Measurements from ENCODE around the gene SYNGR3. TPM values are rescaled to one million over a fixed set of nuclear protein-coding genes. Genes with fewer than 3 reads are reported as not detected.
A peak's percentile ranks its signal among the peaks of the same experiment; 100 is the strongest.
"Not testable (repeated sequence)": the region's sequence is repeated elsewhere in the genome, so short reads cannot be mapped to it uniquely, and the experiment has no call there.

Gene SYNGR3, protein sequence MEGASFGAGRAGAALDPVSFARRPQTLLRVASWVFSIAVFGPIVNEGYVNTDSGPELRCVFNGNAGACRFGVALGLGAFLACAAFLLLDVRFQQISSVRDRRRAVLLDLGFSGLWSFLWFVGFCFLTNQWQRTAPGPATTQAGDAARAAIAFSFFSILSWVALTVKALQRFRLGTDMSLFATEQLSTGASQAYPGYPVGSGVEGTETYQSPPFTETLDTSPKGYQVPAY
- 1 to 10 TPM in 4 of 12 donors, under 1 TPM in 6, not detected in 2; 0.25 to 1.5 (median 0.86) TPM for polyA plus RNA-seq (ENCODE audit: insufficient read length in 12 of 12)
- long read RNA-seq, donor 1, partial matches to known transcripts = 0 of 4 reads
- long read RNA-seq, donor 1, other reads (novel, unspliced or antisense) = 0 of 4 reads
- long read RNA-seq, donor 2 = 0 reads
- long read RNA-seq, donor 3 = 0 reads
- long read RNA-seq, donor 4 = 0 reads
- long read RNA-seq, donor 5 = 0 reads
- long read RNA-seq, donor 6, partial matches to known transcripts = 0 of 1 reads
- long read RNA-seq, donor 6, other reads (novel, unspliced or antisense) = 0 of 1 reads
- long read RNA-seq, donor 7 = 0 reads
- long read RNA-seq, donor 8, partial matches to known transcripts = 0 of 1 reads
- long read RNA-seq, donor 8, other reads (novel, unspliced or antisense) = 0 of 1 reads
- long read RNA-seq, donor 9, partial matches to known transcripts = 0 of 2 reads
- long read RNA-seq, donor 9, other reads (novel, unspliced or antisense) = 0 of 2 reads
- long read RNA-seq, donor 10, partial matches to known transcripts = 0 of 1 reads
- long read RNA-seq, donor 10, other reads (novel, unspliced or antisense) = 0 of 1 reads
- long read RNA-seq, donor 11, partial matches to known transcripts = 0 of 1 reads
- long read RNA-seq, donor 11, other reads (novel, unspliced or antisense) = 0 of 1 reads

DNA sequence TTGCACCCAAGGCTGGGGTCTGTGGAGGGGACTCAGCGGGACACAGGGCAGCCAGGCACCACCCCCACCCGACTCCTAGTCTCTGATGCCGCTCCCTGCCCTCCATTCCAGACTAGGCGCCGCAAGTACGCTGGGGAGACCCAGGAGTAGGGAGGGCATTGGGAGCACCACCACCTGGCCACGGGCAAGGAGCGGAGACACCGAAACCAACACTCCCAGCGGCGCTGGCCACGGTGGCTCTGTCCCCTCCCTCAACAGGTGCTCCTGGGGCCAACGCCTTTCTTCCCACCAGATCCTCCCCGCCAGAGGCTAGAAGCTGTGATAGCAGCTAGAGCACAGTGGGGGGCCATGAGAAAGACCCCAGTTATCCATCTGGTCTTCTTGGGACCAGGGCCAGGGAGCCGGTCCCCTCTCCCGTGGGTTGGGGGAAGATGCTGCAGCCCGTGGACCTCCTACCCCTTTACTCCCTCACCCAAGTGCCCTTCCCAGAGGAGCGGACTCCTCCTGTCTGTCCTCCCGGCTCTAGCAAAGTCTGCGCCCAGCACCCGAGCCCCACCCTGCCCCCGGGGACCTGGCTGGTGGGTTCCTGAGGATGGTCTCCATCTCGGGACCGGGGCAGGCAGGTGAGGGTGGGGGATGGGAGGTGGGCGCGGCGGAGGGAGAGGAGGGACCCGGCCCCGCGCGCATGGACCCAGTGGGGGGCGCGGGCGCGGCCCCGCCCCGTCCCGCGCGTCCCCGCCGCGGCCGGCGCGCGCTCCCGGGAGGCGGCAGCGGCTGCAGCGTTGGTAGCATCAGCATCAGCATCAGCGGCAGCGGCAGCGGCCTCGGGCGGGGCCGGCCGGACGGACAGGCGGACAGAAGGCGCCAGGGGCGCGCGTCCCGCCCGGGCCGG, at the start of gene SYNGR3:
Gene SYNGR3 (plus strand): TSS at position 762 of the 892 bp plus-strand sequence. CDS start 133 bp downstream, outside the sequence.
- no peak for DNase-seq

DNA sequence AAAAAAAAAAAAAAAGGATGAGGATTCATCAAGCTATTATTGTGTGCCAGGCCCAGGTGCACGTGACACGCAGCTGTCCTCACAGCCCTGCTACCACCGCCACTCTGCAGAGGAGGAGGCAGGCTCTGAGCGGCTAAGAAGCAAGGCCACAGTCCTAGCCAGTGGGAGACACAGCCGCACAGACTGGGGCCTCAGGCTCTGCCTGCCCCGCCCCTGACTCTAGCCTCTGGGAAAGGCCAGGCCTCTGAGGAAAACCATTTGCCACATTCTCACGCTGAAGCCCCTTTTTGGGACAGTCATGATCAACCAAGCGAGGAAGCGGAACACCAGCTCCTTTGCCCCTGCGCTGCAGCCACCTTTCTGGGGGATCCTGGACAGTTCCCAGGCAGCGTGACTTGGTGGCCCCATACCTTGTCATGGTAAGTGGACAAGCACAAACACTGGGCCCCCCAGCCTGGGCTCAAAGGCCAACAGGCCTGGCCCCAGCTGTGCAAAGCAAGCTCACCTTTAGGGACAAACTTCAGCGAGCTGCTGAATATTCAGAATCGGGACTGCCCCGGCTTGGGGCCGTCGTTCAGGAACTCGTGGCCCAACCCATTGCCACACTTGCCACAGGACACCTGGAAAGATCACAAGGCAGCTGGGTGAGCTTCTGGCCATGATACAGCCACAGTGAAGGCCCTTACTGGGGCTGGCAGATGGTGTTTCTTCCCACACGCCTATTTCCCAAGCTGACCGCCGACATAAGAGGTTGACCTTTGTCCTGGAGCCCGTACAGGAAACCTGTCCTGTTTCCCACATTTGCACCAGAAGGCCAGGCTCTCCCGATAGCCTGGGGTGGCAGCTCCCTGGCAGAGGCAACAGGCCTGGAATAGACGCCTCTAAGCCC, 49.3 kb upstream of the SYNGR3 start:
- DNase-seq = no peak

DNA sequence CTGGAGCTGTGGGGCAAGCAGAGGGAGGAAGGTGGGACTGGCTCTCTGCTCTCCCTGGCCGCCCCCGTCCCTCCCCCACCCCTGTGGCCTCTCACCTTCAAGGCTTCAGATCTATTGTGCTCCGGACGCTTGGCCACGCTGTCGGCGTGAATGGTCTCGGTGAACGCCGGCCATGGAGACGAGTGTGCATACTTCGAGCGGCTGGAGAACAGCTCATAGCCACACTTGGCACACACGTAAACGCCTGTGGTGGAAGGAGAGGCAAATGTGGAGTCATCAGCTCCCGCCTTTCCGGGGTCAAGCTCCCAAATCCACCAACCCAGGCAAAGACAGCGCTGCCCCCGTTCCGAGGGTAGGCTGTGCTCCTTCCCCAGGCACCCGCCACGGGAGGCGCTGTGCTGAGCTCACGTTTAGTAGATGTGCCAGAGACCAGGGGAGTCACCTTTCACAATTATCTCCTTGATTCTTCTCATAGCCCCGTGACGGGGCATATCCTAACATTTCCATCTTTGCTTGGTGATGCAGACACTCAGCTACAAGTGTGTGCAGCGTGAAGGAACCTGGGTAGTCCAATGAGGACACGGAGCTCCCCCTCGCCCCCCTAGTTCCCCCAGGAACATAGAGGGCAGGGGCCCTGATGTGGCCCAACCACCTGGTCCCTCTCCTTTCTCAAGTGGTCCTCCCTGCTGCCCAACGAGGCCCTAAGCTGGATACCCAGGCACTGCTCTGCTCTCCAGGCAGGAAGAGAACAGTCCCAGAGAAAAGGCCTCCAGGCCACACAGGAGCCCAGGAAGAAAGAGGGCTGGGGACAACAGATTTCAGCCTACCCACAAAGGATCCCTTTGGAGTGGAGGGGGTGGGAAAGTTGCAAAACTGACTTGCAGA, 48.4 kb upstream of the SYNGR3 start:
- DNase-seq = no peak

DNA sequence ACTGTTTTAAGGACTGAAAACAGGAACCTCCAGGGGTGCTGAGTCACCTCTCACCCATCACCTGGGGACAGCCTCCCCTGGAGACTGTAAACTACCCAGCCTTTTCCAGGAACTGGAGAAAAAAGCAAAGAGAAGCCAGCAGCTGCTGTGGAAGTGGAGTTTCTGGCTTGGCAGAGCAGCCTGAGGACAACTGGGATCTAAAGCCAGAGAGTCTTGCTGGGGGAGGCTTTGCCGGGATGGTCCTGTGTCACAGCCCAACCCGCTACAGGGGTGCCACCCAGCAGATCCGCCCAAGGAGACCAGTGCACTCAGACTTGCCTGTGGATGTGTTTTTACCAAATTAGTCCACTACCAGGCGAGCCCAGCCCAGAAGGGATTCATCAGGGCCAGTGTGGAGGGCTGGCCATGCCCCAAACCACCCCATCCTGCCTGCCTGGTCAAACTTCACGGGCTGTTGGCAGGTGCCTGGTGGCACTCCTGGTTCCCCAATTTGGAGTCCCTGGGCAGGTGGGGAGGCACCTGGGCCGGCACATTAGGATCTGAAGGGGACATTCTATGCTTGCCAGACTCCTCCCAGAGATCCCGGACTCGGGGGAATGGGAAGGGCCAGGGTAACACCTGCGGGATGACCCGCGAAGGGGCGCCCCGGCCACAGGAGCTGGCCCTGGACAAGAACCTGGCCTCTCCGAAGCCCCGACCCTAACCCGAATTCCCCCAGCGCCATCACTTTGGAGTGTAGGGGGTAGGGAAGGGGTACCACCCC, 47.5 kb upstream of the SYNGR3 start:
- no peak for DNase-seq

DNA sequence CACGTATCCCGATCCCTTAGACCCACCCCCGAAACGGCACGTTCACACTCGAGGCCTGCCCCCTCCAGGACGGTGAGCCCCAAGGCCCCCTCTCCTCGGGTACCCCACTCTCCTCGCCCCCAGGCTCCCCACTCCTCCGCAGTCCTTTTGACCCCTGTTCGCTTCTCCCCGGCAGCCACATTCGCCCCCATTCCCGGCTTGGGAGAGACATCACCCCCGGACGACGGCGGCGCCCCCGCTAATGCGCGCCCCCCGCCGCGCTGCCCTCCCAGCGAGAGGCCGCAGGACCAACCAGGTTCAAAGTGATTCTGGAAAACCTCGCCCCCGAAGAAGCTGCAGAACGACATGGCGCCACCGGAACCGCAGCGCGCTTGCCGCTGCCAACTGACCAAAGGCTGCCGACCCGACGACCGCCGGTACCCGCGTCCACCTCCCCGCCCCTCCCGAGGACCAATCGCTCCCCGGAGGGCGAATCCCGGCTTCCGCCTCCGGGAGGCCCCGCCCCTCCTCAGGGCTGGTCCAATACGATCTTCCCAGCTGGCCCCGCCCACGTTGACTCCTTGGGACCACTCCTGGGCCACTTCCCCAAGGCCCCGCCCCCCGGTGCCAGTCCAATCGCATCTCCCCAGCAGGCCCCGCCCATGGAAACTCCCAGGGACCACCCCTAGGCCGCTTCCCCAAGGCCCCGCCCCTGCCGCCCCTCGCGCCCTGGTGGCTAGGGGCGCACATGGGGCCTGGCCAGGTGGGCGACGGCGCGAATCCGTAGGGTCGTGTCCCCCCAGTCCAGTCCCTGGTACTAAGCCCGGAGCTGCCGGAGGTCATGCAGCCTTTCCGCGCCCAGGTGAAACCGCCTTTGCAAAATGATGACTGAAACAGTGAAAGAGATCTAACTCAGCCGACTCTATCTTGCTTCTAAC, 46.7 kb upstream of the SYNGR3 start, which contains the start of gene MSRB1:
Gene MSRB1 (minus strand): TSS at position 390 of the 917 bp plus-strand sequence. CDS start 43 bp downstream, at position 347.
- peak; percentile 98 for DNase-seq

DNA sequence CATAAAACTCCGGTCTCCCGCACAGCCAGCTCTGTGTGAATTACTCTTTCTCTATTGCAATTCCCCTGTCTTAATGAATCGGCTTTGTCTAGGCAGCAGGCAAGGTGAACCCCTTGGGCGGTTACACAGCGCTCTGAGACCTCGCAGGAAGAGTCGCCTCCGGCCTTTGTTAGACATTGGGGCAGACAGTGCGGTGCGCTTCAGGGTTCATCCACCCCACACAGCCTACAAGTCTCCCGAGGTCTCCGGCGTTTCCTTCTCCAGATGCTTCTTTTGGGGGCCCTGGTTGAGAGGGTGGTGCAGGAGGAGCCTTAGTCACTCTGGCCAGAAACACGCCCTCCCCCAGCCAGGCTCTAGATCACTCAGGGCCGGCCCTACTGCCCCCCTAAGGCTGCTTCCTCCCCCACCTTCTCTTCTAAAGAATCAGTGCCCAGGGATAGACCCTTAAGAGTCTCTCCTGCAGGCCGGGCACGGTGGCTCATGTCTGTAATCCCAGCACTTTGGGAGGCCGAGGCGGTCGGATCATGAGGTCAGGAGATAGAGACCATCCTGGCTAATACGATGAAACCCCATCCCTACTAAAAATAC, 45.1 kb upstream of the SYNGR3 start:
- DNase-seq = no peak

DNA sequence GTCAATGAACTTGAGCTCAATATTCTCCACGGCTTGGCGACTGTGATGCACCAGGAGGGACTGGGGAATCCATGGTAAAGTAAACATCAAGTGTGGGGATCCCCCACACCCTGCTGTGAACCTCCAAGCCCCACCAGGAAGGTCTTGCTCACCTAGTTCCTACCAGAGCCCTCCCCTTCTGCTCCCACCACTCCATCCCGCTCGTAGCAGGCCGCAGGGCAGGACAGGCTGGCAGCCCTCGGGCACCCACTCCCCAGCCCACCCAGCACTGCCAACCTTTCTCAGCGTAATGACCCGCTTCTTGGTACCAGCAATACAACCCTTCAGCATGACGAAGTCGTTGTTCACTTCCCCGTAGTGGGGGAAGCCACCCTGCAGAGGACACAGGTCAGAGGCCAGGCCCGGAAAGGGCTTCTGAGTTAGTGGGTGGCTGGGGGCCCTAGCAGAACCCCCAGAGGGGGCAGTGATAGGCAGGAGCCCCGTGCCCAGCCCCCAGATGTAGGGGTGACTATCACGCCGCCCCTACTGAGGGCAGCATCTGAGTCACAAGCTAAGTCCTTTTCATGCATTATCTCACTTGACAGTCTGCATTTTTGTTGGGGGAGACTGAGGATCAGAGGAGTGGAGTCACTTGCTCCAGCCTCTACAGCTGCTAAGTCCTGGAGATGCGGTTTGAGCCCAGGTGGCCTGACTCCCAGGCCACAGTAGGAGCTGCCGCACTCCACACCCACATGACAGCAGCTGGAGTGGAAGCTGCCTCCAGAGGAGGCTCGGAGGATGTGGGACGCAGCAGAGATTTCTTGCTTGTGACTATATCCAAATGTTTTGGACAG, 44.0 kb upstream of the SYNGR3 start:
- no peak for DNase-seq

DNA sequence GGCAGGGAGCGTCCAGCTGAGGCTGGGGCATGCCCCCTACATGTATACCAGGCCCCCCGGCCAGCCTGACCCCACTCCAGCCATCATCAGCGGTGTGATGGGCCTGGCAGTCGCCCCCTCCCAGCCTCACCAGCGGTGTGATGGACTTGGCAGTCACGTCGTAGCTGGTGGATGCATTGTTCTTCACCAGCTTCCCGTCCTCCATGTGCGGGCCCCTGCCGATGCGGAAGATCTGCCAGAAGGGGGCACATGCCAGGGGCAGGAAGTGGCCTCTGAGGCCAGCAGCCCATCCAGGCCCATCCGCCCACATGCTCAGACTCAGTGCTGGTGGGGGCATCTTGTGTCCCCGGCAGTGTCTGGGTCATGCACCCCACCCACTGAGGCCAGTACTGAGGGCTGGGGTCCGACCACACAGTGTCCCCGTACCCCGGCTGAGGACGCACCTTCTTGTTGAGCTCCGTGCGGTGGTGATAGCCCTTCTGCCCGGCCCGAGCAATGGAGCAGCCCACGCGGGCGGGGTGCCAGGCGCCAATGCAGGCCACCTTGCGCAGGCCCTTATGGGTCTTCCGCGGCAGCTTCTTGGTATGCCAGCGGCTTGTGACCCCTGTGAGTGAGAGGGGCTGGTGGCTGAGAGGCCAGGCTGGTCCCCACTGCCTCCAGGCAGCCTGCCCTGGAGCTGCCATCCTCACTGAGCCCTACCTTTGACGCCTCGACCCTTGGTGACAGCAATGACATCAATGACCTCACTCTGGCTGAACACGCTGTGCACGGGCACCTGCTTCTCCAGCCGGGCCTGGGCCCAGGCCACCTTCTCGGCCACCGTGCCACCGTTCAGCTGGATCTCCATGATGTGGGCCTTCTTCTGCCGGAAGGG, 43.0 kb upstream of the SYNGR3 start:
- no peak for DNase-seq

DNA sequence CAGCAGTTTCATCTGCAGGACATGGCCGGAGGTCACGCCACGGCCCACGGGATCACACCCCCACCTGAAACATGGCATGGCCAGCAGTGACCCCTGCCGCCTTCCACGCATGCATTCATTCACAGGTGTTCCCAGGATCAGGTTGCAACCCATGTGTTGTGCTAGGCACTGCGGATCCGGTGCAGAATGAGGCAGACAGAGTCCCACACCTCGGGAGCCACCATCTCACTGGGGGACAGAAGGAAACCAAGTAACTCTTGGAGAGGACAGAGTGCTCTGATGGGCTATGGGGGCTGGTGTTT, 42.5 kb upstream of the SYNGR3 start:
- DNase-seq = no peak

DNA sequence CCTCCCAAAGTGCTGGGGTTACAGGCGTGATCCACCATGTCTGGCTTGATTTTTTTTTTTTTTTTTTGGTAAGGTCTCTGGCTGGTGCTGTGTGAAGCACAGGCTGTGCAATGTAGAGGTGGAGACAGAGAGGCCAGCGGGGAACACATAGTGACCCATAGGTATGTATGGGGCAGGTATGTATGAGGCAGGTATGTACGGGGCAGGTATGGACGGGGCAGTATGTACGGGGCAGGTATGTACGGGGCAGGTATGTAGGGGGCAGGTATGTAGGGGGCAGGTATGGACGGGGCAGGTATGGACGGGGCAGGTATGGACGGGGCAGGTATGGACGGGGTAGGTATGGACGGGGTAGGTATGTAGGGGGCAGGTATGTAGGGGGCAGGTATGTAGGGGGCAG, 40.3 kb upstream of the SYNGR3 start:
- DNase-seq = no peak

DNA sequence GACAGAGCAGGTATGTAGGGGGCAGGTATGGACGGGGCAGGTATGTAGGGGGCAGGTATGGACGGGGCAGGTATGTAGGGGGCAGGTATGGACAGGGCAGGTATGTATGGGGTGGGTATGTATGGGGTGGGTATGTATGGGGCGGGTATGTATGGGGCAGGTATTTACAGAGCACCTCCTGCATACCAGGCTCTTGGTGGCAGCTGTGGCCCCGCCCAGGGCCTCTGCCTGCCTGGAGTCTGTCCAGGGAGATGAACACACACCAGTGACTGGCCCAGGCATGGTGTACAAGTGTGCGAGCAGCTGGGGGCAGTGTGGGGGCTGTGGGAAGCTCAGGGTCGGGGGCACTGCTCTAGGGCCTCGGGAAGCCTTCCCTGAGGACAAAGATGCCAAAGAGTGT, 39.7 kb upstream of the SYNGR3 start:
- DNase-seq = no peak

DNA sequence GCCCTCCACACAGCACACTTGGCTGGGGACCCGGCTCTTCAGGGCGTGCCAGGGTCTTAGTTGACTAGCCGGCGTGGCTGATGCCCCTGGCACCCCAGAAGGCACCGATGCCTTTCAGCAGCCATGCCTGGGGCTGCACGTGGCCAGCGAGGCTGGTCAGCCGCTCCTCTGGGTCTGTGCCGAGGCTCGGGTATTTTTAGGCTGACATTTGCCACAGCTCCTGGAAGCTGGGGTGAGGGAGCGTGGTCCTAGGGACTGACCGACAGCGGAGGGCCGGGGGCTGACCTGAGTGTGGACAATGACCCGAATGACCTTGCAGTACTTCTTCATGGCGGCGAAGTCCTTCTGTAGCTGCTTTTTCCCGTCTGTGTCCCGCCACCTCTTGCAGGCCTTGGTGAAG, 39.2 kb upstream of the SYNGR3 start:
- no peak for DNase-seq

DNA sequence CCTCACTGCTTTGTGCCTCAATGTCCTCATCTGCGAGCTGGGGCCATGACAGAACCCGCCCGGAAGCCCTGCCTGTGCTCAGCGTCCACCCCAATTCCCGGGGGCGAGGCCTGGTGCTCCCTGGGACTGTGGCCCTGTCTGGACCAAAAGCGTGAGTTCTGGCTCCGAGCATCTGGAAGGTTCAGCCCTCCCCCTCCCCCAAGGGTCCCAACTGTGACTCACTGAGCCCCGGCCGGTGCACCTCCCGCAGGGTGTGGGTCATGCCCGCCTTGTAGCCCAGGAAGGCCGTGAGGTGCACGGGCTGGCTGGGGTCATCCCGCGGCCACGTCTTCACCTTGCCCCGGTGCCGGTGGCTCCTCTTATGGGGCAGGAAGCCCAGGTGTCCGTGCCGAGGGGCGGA, 36.0 kb upstream of the SYNGR3 start:
- no peak for DNase-seq

DNA sequence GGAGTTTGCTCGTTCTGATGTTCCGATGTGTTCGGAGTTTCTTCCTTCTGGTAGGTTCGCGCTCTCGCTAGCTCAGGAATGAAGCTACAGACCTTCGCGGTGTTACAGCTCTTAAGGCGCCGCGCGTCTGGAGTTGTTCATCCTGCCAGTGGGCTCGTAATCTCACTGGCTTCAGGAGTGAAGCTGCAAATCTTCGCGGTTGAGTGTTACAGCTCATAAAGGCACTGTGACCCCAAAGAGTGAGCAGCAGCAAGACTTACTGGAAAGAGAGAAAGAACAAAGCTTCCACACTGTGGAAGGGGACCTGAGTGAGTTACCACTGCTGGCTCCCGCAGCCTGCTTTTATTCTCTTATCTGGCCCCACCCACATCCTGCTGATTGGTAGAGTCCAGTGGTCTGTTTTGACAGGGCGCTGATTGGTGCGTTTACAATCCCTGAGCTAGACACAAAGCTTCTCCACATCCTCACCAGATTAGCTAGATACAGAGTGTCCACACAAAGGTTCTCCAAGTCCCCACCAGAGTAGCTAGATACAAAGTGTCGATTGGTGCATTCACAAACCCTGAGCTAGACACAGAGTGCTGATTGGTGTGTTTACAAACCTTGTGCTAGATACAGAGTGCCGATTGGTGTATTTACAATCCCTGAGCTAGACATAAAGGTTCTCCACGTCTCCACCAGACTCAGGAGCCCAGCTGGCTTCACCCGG, 32.2 kb upstream of the SYNGR3 start:
- not testable (repeated sequence) for DNase-seq

DNA sequence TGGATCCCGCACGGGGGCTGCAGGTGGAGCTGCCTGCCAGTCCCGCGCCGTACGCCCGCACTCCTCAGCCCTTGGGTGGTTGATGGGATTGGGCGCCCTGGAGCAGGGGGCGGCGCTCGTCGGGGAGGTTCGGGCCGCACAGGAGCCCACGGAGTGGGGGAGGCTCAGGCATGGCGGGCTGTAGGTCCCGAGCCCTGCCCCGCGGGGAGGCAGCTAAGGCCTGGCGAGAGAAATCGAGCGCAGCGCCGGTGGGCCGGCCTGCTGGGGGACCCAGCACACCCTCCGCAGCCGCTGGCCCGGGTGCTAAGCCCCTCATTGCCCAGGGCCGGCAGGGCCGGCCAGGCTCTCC, 31.7 kb upstream of the SYNGR3 start:
- DNase-seq = not testable (repeated sequence)
